DMS153 treated with DMSO at 0.1 percent for 48 hours (cell line): ENCODE results near the gene EXOSC9.
A peak's percentile ranks its signal among the peaks of the same experiment; 100 is the strongest.

Experiments
- DNase-seq: peaks from one replicate; lab custom pipeline; 2025; ENCODE audit not compliant: unreplicated experiment; lab: John Stamatoyannopoulos, UW

EXOSC9 gene

DNA sequence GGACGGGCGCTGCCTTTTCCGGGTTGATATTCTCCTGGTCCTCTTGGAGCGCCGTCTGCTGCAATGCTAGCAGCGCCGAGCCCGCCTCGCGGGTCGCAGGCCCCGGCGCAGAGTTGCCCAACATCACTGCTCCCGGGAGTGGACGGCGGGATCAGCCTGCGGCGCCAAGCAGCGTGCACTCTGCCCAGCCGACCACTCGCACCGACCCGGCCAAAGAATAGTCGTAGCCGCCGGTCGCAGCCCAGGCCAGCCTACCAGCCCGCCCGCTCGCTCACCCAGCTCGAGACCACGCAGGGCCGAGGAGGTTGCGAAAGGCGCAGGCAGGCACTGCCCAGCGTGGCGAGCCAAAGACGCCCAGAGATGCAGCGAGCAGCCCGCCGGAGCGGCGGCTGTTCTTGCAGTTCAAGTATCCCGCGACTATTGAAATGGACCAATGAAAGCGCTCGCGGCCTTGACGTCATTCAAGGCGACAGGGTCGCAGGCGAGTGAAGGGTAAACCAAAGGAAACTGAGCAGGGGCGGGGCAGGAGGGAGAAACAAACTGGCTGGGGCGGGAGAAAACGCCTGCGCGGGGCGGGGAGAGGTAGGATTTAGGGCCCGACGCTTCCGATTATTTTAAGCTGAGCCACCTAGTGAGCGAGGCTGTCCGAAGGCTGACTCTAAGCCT lies 22.5 kb downstream of the EXOSC9 start, which contains the start of gene CCNA2:
CCNA2 (minus strand) TSS at position 379 of the 666 bp plus-strand sequence; CDS start at position 124, 255 bp downstream.
- peak; percentile 95 for DNase-seq

DNA sequence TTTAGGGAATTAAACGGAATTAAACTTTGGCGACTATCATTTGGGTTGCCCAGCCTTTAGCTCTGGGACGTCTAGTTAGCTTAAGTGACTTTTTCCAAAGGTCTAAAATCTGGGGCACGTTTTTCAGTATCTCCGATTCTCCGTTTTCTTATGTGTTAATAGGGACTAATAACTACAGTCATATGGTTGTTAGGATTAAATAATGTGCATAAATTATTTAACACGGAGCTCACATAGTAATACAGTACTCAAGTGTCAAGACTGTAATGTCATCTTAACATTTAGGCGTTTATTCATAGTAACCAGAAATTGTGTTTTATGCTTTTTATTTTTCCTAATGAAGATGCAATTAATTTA lies 23.0 kb downstream of the EXOSC9 start:
- no peak for DNase-seq

DNA sequence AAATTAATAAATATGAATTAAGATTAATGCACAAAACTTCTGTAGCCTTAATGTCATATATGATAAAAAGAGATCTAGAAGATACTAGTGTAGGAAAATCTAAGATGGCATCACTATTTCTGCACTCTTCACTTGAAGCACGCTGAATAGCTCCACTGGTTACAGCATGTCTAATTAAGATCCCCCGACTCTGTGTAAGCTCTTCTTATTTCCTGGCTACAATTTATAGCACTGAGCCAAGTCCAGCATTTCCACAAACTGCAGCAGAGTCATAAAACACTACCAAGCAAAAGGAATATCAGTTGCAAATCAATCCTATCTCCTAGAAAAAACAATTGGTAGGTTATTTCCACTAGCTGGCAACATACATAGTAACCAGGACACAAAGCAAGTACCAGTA lies 23.8 kb downstream of the EXOSC9 start:
- peak; percentile 2 for DNase-seq

DNA sequence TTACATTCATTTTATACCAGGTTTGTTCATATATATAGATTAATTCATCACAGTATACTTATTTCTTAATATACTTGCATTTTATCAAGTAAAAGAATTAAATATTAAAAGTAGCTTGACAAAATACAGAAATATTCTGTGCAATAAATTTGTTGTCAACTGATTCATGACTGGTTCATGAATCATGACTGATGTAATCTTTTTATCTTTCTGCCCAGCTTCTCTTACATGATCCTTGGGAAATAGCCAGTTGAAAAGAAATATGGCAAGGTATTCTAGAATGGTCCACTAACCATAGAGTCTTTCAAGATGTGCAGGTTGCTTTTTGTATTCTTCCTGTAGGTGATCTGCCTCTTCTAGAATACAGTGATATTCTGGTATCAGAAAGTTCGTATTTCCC lies 26.7 kb downstream of the EXOSC9 start:
- no peak for DNase-seq

DNA sequence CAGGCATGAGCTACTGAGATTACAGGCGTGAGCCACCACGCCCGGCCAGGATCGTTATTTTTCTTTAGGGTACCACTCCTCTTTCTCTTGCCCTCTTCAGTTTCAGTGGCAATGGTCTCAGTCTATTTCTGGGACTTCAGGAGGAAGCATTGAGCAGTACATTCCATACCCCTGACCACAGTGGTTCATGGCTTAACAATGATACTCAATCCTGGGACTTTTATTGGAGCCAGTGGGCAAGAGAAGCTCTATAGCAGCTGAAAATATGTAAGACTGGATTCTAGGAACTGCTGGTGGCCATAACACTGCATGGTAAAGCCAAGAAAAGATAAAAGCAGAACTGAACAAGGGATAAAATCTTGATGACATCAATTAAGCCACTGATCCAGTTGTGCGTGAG lies 28.4 kb downstream of the EXOSC9 start:
- no peak for DNase-seq

DNA sequence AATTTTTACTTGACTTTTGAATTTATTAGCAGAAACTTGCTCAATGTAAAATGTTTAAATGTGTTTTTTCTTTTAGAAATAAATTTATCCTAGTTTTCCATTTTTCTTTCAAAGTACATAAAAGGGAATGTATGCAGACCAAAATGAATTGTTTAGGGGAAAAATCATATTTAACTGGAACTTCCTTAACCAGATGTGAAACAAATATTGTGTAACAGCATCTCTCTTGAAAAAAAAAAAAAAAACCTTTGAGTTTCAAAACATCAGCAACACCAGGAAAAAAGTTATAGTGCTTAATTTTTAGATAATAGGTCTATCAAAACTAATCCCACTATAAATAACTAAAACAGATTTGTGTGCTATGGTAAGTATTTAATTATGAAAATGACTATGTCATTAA lies 37.0 kb downstream of the EXOSC9 start:
- DNase-seq: no peak

DNA sequence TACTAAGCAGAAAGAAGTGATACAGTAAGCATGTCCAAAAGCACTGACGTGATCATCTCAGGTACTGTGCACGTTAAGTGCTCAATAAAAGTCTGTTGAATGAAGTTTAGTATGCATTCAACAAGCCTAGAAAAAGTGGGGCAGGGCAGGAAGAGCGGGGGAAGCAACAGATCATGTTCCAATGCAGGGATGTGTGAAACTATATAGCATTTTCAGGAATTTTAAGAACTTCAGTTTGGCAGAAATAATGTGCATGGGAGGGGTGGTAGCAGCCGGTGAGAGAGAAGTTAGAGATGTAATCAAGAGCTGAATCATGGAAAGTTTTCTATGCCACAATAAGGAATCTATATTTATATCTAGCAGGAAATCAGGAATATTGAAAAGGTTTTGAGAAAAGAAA lies 41.7 kb downstream of the EXOSC9 start:
- DNase-seq: no peak

DNA sequence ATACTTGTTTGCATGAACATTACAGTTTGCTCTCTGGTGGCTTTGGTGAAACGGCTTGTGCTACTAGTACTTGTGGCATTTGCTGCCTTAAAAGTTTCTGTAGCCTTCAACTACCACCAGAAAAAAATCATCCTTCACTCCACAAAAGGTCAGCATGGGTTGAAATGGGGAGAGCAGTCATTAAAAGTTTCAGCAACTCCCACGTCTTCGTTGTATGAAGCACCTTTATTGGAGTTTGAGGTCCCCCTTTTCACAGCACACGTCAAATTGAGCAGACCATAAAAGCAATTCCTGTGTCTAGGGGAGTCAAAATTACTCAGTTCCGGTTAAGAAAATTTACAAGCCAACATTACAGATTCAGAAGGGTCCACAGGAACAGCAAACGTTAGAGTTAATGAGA lies 45.5 kb downstream of the EXOSC9 start:
- no peak for DNase-seq

DNA sequence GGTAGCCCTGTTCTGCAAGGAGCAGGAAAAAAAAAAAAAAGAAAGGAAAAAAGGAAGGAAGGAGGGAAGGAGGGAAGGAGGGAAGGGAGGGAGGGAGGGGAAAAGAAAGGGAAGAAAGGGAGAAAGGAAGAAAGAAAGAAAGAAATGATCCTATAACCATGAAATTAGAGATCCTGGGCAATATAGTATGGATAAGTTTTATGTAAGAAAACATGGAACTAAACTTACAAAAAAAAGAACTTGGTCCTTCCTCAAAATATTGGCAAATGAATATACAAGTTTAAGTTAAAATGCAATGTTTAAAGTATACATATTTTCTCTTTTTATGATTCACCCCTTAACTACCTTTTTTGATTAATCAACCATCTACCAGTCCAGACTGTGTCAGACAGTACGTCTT lies 50.2 kb downstream of the EXOSC9 start:
- no peak for DNase-seq

DNA sequence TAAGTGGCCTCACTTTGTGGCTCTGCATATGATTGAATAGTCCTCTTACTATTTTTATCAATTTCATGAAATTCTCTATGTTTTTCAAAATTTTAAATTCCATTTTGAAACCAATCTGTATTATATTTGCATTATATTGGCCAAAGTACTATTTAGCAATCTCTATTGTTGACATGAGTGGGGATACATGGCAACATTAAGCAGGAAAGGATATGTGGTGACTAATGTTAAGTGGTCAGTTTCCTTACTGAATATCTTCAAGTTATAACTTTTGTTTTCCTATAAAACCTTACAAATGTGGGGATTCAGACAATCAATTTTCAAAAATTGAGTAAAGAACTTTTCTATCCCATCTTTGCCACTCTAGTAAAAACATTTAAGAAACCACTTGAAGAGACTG lies 59.0 kb downstream of the EXOSC9 start:
- no peak for DNase-seq

DNA sequence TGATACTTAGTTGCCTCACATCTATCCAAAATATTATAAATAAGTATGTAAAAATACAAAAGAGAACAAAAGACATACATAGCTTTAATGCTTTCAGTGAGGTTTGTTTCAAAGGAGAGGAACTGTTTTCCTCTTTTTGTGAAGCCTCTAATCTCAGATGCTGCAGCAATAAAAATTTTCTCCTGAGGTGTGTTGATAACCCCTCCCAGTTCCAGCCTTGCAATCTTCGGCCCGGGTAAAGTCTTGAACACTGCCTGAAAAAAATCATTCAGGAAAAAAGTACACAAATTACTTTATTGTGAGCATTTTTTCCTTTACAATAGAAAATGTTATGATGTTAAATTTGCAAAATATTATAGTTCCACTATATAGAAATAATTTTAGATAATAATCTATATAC lies 60.3 kb downstream of the EXOSC9 start:
- no peak for DNase-seq

DNA sequence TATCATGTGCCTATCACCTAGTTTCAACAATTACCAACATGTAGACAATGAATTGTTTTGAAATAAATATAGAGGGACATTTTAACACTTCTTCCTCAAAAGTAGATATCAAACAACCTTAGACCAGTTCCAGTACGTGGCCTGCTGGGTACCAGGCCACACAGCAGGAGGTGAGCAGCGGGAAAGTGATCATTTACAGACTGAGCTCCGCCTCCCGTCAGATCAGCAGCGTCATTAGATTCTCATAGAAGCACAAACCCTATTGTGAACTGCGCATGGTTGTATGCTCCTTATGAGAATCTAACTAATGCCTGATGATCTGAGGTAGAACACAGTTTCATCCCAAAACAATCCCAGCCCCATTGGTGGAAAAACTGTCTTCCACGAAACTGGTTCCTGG lies 62.7 kb downstream of the EXOSC9 start:
- DNase-seq: no peak
